Nephron progenitor cell (in vitro differentiated cells): ENCODE data around the gene MICU2.
A peak's percentile ranks its signal among the peaks of the same experiment; 100 is the strongest.

ENCODE experiments used
- DNase-seq: peaks from one replicate; pipeline ENCODE4 v3.0.0; 2021
- H3K27ac Mint-ChIP-seq: 2 replicates; pipeline ENCODE4 v1.8.0; 2021; ENCODE audit warnings: mild to moderate bottlenecking, moderate library complexity, mixed read lengths
- H3K27me3 Mint-ChIP-seq: 2 replicates; pipeline ENCODE4 v1.8.0; 2021; ENCODE audit warnings: mild to moderate bottlenecking, low read depth, mixed read lengths; ENCODE audit not compliant: poor library complexity
- H3K36me3 Mint-ChIP-seq: 2 replicates; pipeline ENCODE4 v1.8.0; 2021; ENCODE audit warnings: low read depth, mixed read lengths
- H3K4me1 Mint-ChIP-seq: 2 replicates; pipeline ENCODE4 v1.8.0; 2021; ENCODE audit warnings: mixed read lengths
- H3K4me3 Mint-ChIP-seq: 2 replicates; pipeline ENCODE4 v1.8.0; 2021; ENCODE audit warnings: mild to moderate bottlenecking, moderate library complexity, mixed read lengths
- H3K9me3 Mint-ChIP-seq: 2 replicates; pipeline ENCODE4 v1.8.0; 2021; ENCODE audit warnings: mild to moderate bottlenecking, moderate library complexity, mixed read lengths
- CTCF ChIP-seq: fragments of 200-600 bp; sonication (generic); IDR thresholded peaks from 2 replicates; pipeline ENCODE4 v1.5.0; 2021; ENCODE audit warnings: antibody characterized with exemption

MICU2 gene

DNA sequence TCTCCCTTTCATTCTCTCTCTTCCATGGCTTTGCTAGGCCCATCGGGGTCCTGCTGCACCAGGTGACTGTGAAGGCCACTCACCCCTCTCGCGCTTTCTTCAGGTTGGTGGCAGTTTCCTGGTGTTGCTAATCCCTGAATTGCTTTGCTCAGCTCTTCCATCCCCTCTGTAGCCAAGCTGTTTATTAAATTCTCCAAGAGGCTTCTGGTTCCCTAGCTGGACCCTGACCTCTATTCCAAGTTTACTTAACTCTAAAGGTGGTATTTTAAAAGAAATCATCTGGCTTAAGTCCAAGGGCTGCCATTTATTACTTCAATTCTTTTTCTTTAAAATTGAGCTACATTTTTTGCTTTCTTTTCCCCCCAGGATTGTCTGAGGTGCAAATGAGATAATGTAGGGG, 32.7 kb upstream of the MICU2 start:
- Mint-ChIP-seq H3K36me3 (peaks cover 11% of the 10 kb centered on the region), H3K27me3 (no peaks in the 10 kb centered on the region), H3K27ac (no peak overlapping the region), H3K9me3 (peaks cover 16% of the 10 kb centered on the region), H3K4me3 (no peak overlapping the region), H3K4me1 (peaks cover 29% of the 10 kb centered on the region)
- no peak for DNase-seq
- no peak for TF ChIP-seq CTCF

DNA sequence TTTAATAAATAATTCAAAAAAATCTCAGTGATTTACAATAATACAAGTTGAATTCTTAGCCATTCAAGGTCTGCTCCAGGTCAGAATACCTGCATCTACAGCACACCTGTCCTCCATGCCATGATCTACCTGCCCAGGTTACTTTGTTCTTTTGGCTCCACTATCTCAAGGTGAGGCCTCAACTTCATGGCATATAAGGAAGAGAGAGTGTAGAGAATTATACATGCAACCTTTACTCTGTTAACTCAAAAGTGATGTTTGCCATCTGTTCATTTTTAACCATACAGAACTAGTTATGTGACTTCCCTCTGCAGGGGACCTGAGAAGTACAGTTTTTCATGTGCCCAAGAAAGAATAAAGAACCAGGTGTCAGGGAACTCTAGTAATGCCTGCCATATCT, 28.2 kb upstream of the MICU2 start:
- no peak for TF ChIP-seq CTCF
- Mint-ChIP-seq H3K4me1 (no peaks in the 10 kb centered on the region), H3K9me3 (peaks cover 60% of the 10 kb centered on the region), H3K27ac (no peak overlapping the region), H3K4me3 (no peak overlapping the region), H3K27me3 (no peaks in the 10 kb centered on the region), H3K36me3 (peaks cover 52% of the 10 kb centered on the region)
- no peak for DNase-seq

DNA sequence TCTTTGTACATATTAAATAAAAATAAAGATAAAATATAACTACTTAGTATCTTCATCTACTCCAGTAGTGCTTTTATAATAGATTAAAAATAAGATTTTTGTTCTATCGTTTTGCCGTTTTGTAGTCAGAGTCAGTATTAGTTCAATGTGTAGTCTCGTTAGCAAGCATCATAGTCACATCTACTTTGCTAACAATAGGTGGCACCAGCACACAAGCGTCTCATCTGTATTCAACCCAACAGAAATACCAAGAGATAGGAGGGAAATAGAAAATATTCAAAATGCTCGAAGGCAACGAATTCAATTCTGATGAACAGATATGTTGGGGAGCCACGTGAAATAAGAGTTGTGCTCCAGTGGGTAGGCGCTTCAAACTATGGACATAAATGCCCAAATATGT, 21.4 kb upstream of the MICU2 start:
- no peak overlapping the region for H3K4me3 Mint-ChIP-seq
- H3K27me3 Mint-ChIP-seq, result peaks cover 5% of the 10 kb centered on the region
- no peak for DNase-seq
- H3K36me3 Mint-ChIP-seq, result peaks cover 55% of the 10 kb centered on the region
- peaks cover 68% of the 10 kb centered on the region for H3K9me3 Mint-ChIP-seq
- H3K4me1 Mint-ChIP-seq, result peaks cover 9% of the 10 kb centered on the region
- TF ChIP-seq CTCF, result no peak
- no peak overlapping the region for H3K27ac Mint-ChIP-seq

GRCh38 chr13:21620861-21621260, 16.9 kb upstream of the MICU2 start:
- Mint-ChIP-seq H3K4me1 (peaks cover 40% of the 10 kb centered on the region), H3K36me3 (peaks cover 26% of the 10 kb centered on the region), H3K9me3 (peaks cover 29% of the 10 kb centered on the region), H3K4me3 (no peak overlapping the region), H3K27ac (peak overlapping the region; percentile 11), H3K27me3 (peaks cover 5% of the 10 kb centered on the region)
- DNase-seq, result peak; percentile 16
- no peak for TF ChIP-seq CTCF

GRCh38 chr13:21619633-21620220, 15.8 kb upstream of the MICU2 start:
- no peak for TF ChIP-seq CTCF
- peaks cover 40% of the 10 kb centered on the region for H3K4me1 Mint-ChIP-seq
- DNase-seq, result no peak
- peaks cover 5% of the 10 kb centered on the region for H3K27me3 Mint-ChIP-seq
- H3K4me3 Mint-ChIP-seq, result no peak overlapping the region
- peaks cover 22% of the 10 kb centered on the region for H3K9me3 Mint-ChIP-seq
- H3K36me3 Mint-ChIP-seq, result peaks cover 19% of the 10 kb centered on the region
- peak overlapping the region; percentile 27 for H3K27ac Mint-ChIP-seq

GRCh38 chr13:21616880-21617279, 12.9 kb upstream of the MICU2 start:
- no peak overlapping the region for H3K27ac Mint-ChIP-seq
- H3K4me3 Mint-ChIP-seq, result no peak overlapping the region
- no peak for DNase-seq
- H3K9me3 Mint-ChIP-seq, result peaks cover 4% of the 10 kb centered on the region
- no peaks in the 10 kb centered on the region for H3K27me3 Mint-ChIP-seq
- peaks cover 40% of the 10 kb centered on the region for H3K4me1 Mint-ChIP-seq
- TF ChIP-seq CTCF, result no peak
- H3K36me3 Mint-ChIP-seq, result peaks cover 10% of the 10 kb centered on the region
